NB4 (cell line): ENCODE results near the gene SRPK1.

Experiments used
- DNase-seq: peaks from one replicate; pipeline ENCODE4 v3.0.0; 2010; ENCODE audit warnings: low read depth
- H3K4me3 ChIP-seq: one replicate; pipeline ENCODE4 v1.5.1; 2011; ENCODE audit warnings: mild to moderate bottlenecking, low read depth, low read length, moderate library complexity
- MYC ChIP-seq: IDR thresholded peaks from 2 replicates; pipeline ENCODE4 v1.6.1; 2011; ENCODE audit warnings: low read depth, low read length
- POLR2A ChIP-seq: IDR thresholded peaks from 2 replicates; pipeline ENCODE4 v1.6.1; 2011; ENCODE audit warnings: mild to moderate bottlenecking; ENCODE audit not compliant: insufficient read length; ENCODE audit errors: extremely low read depth
- TF ChIP-seq, protein P1 (sequence below): IDR thresholded peaks from one replicate; pipeline ENCODE4 v1.5.1; 2012; ENCODE audit warnings: low read depth, low read length
- TF ChIP-seq, protein P2 (sequence below): IDR thresholded peaks from 2 replicates; pipeline ENCODE4 v1.6.1; 2011; ENCODE audit warnings: low read depth, low read length

SRPK1 gene

DNA sequence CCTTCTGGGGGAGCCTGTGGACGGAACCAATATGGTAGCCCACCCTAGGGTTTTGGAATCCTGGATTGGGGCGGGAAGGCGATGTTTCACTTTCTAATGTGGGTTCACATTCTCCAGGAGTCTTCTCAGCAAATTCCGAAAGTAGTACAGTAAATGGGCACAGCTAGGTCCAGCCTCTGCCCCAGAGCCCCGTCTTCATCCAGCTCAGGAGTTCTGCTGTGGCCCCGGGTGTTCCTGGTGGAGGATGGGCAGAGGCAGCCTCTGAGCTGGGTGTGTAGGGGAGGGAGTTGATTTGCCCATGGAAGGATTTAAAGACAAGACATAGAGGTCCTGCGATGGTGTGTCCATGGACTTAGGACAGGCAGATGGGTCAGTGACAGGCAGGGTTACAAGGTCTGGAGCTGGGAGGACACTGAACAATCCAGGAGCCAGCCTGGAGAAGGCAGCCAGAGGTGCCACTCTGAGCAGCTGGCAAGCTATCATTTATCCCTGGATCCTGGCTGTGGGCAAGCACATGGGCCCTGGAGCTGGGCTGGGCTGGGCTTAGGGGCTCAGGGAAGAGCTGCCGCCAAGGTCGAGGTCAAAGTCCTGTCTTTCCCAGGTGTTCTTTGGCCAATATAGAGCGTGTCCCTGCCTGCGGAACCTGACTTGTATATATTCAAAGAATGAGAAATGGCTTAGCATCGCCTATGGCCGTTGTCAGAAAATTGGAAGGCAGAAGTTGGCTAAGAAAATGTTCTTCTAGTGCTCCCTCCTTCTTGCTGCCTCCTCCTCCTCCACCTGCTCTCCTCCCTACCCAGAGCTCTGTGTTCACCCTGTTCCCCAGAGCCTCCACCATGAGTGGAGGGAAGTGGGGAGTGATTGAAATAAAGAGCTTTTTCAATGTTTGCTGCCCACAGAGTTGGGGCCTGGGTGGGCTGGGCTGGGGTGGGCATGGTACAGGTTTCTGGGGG, 133.4 kb downstream of the SRPK1 start:
- TF ChIP-seq POLR2A = no peak
- no peak for TF ChIP-seq MYC
- TF ChIP-seq, protein P1, sequence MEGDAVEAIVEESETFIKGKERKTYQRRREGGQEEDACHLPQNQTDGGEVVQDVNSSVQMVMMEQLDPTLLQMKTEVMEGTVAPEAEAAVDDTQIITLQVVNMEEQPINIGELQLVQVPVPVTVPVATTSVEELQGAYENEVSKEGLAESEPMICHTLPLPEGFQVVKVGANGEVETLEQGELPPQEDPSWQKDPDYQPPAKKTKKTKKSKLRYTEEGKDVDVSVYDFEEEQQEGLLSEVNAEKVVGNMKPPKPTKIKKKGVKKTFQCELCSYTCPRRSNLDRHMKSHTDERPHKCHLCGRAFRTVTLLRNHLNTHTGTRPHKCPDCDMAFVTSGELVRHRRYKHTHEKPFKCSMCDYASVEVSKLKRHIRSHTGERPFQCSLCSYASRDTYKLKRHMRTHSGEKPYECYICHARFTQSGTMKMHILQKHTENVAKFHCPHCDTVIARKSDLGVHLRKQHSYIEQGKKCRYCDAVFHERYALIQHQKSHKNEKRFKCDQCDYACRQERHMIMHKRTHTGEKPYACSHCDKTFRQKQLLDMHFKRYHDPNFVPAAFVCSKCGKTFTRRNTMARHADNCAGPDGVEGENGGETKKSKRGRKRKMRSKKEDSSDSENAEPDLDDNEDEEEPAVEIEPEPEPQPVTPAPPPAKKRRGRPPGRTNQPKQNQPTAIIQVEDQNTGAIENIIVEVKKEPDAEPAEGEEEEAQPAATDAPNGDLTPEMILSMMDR = no peak
- TF ChIP-seq, protein P2, sequence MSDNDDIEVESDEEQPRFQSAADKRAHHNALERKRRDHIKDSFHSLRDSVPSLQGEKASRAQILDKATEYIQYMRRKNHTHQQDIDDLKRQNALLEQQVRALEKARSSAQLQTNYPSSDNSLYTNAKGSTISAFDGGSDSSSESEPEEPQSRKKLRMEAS = no peak
- no peak for DNase-seq
- no peak overlapping the region for H3K4me3 ChIP-seq

DNA sequence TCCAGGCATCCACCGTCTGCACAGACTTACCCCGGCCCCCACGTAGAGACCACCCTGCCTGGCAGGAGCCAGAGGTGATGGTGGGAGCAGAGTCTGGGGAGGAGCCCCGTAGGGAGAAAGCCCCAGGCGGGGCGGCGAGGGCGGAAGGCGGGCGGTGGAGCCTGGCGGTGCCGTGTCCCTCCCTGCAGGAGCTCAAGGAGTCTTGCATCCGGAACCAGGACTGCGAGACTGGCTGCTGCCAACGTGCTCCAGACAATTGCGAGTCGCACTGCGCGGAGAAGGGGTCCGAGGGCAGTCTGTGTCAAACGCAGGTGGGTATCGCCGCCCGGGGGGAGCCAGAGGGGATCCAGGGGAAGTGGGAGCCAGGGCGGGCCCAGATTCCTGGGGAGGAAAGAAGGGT, 134.1 kb downstream of the SRPK1 start:
- TF ChIP-seq, protein P1 = no peak
- TF ChIP-seq POLR2A (no peak), MYC (no peak)
- TF ChIP-seq, protein P2 = no peak
- H3K4me3 ChIP-seq = no peak overlapping the region
- no peak for DNase-seq

DNA sequence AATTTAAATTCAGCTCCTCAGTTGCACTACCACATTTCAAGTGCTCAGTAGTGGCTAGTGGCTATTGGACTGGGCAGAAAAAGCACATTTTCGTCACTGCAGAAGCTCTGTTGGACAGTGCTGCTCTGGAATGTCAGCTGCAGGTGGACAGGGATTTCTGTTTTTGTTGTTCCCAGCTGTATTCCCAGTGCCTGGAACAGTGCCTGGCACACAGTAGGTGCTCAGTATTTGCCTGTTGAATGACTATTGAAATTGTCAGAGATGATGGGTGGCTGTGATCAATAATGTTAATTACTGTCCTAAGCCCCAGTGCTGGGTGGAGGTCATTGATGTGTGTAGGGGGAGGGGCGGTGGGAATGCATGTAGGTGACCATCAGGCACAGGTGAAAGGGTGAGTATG, 134.6 kb downstream of the SRPK1 start:
- TF ChIP-seq MYC = no peak
- TF ChIP-seq, protein P2 = no peak
- TF ChIP-seq, protein P1 = no peak
- TF ChIP-seq POLR2A = no peak
- no peak overlapping the region for H3K4me3 ChIP-seq
- DNase-seq = no peak

DNA sequence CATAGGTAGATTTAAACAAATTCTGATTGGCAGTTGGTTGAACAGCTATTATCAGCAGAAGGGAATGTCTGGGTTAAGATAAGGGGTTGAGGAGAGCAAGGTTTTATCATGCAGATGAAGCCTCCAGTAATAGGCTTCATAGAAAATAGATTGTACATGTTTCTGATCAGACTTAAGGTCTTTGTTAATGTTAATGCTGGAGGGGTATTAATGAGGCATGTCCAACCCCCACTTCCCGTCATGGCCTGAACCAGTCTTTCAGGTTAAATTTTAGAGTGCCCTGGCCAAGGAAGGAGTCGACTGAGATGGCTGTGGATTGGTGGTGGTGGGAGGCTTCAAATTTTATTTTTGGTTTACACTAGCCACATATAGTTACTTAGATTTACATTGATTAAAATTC, 136.7 kb downstream of the SRPK1 start:
- no peak for DNase-seq
- H3K4me3 ChIP-seq = no peak overlapping the region
- no peak for TF ChIP-seq POLR2A
- TF ChIP-seq, protein P1 = no peak
- no peak for TF ChIP-seq MYC
- TF ChIP-seq, protein P2 = no peak
